NOMO-1 treated with dmso at 0.1 percent for 144 hours (cell line): ENCODE results near the gene TARBP2.
A peak's percentile ranks its signal among the peaks of the same experiment; 100 is the strongest.
"Not testable (repeated sequence)": the region's sequence is repeated elsewhere in the genome, so short reads cannot be mapped to it uniquely, and the experiment has no call there.

Source experiments
- DNase-seq: peaks from one replicate; lab custom pipeline; 2025; ENCODE audit not compliant: unreplicated experiment; lab: John Stamatoyannopoulos, UW

Gene TARBP2

DNA sequence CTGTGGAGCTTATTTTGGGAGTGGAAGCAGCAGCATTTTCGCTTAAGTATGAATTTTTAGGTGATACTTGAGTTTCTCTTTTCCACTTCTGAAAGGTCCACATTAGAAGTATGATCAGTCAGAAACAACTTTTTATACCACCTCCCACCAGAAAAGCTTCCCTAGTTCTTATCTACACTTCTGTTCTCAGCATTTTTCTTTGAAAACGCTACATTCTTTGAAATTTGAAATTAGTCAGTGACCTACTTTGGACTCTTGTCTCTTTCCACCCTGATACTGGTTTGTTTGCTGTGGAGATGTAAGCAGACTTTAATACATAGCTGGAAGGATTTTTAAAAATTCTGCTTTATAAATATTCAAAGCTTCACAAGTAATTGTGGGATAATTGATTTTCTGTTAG, 27.0 kb upstream of the TARBP2 start:
- no peak for DNase-seq

DNA sequence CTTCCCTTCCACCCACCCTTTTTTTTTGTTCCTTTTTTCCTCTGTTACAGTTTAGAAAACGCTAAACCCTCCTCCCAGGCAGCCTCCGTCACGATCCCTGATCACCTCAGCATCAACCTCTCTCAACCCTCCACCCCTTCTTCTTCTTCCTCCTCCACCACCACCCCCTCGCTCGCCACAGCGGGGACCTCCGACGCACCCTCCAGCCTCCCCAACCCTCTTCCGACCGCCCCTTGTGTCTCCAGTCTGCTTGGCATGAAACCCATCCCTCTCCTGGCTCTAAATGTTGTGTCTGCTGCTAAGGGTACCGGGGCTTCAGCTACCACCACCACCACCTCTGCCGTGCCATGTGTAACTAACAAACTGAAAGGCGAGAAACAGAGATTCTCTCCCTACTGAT, 26.3 kb upstream of the TARBP2 start:
- no peak for DNase-seq

DNA sequence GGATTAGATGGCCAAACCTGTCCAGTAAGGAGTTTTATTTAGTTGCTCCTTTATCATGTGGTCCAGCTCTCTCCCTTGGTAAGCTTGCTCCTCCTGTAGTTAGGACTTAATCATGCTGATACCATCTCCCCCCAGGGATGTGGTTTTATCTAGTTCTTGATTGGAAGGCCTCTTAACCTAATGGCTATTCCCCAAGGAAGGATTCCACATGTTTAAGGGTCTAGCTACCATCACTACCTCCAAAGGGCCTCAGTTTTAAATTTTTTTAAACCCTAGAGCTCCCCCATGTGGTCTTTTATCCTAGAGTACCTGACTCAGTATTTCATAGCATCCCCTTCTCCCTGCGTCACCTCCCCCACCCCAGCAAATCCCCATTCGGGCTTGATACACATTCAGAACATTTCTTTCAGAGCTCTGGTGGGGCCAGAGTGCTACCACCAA, 24.3 kb upstream of the TARBP2 start:
- DNase-seq = no peak

DNA sequence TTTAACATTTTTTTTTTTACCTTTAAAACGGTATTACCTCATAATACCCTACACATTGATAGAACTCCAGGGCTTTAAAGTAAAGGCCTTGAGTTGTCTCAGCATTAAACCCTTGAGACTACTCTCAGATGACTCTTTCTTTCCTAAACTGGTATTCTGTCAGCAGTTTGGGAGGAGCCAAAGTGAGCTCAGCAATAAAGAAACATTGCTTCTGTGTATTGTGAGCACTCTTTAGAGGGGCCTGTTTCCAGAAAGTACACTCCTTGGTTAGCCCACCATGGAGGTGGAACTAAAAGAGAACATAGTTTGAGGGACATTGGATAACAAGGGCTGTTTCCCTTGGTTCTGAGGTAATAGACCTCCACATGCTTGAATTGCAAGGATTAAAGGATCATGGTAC, 22.2 kb upstream of the TARBP2 start:
- DNase-seq = no peak

DNA sequence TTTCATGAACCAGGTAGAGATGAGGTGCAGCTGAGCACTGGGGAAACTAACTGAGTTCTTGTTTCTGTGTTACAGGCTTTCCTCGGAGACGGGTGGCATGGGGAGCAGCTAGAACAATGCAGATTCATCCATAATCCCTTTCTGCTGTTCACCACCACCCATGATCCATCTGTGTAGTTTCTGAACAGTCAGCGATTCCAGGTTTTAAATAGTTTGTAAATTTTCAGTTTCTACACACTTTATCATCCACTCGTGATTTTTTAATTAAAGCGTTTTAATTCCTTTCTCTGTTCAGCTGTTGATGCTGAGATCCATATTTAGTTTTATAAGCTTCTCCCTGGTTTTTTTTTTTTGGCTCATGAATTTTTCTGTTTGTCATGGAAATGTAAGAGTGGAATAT, 21.8 kb upstream of the TARBP2 start:
- no peak for DNase-seq

DNA sequence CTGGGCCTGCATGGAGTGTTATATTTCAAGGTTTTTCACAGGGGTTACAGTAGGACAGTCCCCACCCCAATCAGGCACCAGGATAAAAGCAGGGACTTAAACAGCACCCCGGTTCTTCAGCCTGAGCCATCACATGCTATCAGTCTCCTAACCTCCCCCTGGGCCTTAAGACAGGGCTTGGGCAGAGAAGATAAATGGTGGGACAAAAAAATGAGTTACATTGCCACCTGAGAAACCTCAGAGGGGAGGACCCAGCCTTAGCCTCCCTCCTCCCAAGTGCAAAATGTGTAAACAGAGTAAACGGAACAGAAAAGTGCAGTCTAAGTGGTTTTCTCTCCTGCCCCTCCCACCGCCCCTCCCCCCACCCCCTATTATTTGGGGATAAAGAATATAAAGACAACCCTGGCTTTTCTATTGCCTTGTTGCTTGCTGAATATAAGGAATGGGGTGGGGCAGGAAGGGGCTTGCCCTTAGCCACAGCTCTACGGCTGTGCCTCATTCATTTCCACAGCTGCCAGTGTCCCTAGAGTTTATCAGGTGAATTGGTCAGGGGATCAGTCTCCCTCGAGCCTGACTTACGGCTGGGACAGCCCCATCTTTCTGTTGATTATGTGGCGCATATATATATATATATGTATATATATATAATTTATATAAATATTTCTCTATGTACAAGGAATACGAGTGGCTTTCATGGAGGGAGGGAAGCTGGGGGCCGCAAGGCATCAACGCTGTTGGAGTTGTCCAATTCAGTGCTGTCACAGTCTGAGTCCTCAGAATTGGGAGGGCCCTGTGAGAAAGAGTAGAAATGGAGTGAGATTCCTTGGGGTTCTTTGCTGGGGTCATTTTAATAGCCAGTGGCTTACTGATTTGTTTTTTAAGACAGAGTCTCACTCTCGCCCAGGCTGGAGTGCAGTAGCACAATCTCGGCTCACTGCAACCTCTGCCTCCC, 20.3 kb upstream of the TARBP2 start:
- no peak for DNase-seq

DNA sequence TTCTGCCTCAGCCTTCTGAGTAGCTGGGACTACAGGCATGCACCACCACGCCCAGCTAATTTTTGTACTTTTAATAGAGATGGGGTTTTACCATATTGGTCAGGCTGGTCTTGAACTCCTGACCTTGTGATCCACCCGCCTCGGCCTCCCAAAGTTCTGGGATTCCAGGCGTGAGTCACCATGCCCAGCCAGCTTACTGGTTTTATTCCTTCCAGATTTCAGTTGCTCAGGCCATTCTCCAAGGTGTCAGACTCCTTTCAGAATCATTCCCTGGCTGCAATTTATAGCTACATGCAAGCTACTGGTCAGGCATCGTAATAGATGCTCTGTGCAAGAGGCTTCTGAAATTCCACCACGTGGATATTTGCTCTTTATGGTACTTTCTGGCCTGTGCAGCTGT, 19.6 kb upstream of the TARBP2 start:
- DNase-seq = not testable (repeated sequence)

DNA sequence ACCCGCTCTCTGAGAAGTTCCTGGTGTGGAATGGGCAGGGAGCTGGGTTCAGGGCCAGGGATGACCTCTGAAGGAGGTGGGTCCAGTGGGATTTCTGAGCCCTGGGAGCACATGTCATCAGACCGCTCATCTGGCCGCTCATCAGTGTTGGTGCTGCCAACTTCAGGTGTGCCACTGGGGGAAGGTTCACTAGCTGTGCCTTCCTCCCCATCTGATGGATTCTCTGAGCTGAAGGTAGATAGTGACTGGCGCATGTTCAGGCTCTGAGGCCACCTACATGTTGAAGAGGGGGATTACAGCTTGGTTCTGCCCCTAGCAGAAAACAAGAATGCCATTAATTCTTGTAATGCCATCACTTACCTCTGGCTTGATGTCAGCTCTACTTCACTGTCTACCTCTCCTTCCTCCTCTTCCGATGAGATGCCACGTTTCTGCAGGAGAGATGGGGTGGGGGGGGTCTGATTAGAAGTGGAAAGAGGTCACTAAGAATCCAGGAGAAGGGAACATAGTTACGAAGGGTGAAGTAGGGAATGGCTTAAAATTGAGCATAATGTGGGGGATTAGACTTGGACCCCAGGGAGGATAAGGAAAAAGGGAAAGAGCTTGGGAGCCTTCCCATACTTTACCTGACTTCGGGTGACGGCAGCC, 19.0 kb upstream of the TARBP2 start:
- no peak for DNase-seq

DNA sequence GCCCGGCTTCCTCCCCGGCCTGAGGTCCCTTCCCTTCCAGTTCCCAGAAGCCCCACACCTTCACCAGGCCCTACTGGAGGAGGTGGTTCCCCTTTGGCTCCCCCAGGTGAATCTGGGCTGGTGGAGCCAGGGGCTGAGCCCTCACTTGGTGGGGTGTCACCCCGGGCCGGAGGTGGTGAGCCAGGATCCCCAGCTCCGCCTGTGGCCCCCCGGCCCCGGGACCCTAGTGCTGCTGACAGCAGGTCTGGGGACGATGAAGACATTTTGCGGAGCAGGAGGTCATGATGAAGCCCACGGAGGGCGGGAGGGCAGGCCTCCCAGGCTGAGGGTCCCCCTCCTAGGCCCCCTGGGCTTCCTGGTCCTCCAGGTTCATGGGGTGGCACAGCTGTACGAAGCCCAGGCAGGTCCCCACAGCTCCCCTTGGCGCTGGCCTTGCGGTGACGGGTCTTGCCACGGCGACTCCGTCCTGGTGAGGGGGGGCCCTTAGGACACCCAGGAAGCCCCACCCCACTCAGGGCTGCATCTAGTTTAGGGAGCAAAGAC, 18.4 kb upstream of the TARBP2 start:
- no peak for DNase-seq

DNA sequence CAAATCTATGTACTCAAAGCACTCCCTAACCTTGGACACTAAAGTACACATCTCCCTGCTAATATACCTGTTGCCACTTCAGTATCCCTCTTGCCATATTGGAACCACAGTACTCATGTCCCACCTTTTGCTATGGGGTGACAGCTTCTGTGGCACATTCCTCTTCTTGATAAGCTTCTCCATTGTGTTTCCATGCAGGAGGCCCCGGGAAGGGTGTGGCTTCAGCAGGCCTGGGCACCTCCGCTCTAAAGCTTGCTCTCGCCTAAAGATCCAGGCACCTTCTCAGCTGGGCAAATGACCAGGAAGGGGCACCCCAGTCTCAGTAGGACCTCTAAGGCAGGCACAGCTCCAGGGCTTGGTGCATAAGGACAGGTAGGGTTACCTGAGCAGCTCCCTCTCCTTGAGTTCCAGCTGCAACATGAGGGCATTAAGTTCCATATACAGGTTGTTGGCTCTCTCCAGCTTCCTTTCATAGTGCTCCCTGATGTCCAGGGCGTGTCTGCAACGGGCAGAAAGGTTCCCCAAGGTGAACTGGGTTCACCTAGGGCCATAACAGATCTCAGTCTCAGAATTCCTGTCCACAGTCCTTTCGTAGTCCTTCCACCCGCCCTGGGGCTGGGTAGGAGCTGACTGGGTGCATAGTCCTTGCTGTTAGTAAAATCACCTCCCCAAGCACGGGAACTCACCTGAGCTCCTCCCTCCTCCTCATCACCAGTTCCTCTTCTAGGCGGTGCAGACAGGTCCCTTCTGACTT, 17.7 kb upstream of the TARBP2 start:
- DNase-seq = no peak

DNA sequence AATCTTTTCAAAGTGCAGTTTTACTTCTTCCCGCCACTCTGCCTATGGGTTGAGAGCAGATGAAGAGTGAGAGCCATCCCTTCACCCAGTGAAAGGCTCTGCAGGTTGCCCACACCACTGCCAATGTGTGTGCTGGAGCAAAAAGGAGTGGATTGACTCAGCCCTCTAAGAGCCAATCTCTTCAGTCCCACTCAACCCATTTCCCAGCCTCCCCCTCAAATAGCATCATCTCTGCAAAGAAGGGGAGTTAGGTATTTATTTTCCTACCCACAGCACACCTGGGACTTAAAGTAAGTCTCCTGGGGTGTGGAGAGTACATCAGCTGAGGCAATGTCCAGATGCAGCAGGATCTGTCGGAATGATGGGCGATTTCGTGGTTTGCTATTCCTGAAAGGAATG, 17.1 kb upstream of the TARBP2 start:
- DNase-seq = no peak

DNA sequence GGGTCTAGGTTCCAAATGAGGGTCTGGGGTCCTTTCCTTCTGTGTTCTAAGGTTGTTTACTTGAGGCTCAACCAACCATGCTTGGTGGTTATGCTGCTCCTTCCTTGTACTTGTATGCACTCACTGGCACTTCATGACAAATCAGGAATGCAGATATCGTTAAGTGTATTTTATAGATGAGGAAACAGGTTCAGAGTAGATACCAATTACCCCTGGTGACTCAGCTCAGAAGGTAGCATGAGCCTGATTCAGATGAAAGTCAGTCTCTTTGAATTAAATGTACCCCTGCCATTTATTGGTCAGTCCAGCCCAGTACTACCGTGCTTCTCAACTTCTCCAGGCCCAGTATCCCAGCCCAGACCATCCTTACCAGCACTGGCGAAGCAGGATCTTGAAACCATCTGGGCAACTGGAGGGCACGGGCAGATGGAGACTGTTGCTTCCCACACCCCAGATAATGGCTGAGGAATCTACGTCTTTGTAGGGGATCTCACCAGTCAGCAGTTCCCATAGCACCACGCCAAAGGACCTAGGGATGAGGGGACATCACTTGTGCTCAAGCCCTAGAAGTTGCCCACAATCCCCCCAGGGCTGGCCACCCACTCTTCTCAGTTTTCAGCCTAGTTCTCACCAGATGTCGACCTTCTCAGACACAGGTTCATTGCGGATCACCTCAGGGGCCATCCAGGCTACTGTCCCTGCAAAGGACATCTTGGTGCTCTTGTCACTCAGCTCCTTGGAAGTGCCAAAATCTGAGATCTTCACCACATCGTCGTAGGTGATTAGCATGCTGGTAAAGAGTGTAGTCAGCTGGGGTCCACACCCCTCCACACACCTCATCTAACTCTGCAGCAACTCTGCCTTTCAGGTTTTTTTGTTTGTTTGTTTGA, 16.2 kb upstream of the TARBP2 start:
- DNase-seq = no peak

DNA sequence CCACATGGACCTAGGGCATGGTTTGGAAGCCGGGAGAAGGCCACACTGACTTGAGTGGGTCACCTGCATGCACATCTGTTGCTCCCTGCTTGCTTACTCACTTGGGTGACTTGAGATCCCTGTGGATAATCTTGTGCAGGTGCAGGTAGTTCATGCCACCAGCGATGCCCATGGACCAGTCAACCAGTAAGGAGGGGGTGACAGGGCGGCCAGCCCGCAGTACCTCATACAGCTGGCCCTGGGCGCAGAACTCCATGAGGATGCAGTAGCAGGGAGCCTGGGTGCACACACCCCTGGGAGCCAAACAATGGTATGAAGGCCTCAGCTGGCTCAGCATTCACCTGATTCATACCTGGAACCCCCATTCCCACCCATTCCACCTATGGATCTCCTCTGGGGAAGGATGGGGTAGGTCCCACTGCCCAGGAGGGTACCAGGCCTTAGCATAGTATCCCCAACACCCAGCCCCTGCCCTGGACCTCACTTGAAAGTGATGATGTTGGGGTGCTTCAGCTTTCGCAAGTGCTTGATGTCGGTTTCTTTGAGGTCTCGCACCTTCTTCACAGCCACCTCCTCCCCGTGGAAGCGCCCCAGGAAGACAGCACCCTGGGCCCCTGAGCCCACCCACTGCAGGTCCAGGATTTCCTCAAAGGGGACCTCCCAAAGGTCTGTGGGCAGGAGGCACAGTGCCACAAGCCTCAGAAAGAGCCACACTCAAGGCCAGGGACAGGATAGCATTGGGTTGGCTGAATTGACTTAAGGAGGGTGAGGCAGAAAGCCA, 14.9 kb upstream of the TARBP2 start:
- DNase-seq = no peak

DNA sequence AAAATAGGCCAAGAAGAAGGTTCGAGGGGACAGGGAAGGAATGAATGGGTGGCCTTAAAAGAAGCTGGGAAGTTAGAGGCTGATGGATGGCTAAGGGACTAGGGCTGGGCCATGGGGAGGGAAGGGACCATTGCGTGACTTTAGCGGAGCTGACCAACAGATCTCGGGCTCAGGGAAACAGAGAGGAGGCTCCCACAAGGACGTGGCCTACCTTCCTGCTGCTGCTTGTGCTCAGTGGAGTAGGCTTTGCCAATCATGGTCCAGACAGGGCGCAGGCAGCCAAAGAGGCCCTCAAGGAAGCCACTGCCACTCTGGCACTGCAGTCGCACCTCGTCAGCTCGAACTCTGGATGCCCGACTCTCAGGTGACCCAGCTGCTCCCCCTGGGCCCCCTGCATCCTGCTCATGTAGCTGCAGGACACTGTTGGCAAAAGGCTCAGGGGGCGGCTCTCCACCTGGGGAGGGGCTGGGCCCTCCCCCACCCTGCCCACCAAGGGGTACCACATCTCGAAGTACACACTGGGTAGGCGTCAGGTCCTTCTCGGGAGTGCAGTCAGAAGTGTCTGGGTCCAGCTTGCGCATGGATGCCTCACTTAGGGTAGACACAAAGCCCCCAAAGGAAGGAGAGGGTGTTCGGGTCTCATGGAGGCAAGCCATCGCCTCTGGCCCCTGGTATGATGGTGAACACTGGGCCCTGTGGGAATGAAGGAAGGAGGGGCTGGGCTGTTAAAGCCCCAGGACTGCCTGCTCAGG, 14.2 kb upstream of the TARBP2 start:
- DNase-seq = no peak

DNA sequence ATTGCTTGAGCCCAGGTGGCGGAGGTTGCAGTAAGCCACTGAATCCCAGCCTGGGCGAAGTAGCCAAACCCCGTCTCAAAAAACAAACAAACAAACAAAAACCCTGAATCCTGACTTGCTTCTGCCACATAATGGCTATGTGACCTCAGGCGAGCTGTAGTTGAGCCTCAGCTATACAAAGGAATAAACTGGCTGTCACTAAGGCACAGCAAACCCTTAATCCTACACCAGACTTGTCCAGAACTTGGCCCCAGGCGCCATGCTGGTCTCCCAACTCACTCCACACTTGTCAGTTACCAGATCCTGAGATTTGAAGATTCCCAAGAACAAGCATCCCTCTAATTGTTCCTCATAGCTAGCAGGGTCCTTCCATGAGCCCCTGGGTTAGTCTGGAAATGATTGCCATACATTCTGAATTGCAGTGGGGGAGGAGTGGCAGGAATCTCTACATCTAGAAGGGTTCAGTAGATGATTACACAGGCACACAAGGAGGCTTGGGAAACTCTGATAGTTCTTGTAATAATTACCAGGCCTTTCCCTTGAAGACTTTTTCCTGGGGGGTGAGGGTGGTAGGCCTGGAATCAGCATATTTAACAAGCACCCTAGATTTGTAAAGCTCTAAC, 11.7 kb upstream of the TARBP2 start:
- no peak for DNase-seq

DNA sequence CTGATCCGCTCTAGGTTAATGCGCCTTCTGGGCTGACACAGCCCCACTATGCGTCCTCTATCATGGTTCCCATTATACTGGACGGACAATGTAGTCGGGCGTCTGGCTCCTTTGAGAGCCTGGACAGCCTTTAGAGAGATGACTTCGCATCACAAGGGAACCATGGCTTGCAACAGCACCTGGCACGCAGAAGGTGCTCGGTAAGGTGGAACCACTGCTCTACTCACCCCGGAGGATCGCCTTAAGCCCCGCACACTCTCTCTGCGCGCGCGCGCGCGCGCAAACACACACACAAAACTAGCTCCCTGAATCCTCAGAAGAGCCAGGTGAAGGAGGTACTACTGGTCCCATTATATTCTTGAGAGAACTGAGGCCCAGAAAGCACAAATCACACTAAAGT, 8.9 kb upstream of the TARBP2 start:
- DNase-seq = no peak

DNA sequence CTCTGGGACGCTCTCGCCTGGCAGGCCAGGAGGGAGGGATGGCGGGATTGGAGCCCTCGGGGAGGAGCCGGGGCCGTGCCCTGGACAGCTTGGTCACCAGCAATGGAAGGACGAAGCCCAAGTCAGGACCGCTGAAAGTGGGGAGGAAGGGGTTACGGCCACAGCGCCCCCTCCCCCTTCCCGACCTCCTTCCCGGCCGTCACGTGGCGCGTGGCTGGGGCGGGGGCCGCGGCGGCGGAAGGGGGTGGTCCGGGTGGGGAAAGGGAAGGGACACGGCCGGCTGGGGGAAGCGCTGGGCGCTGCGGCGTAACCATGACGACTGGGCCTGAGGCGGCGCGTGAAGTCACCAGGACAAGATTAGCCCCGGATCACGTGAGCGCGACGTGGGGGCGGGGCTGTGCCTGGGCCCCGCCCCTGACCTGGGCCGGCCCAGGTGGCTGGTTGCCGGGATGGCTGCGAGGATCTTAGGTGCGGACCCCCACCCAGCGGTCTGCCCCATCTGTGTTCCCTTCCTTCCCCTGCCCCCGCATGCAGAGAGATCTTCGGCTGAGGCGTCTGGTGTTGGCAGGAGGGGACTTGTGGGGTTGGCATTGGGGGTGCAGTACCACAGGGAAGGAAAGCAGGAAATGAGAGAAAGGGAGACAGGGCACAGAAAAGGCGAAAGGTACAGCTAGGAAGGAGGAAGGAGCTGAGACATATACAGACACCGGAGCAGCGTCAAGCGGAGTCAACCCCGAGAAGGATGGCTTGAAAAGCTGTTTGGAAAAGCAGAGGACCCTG, 8.1 kb upstream of the TARBP2 start:
- DNase-seq = peak; percentile 67
